Measurements from ENCODE around the gene BHLHA9. TPM values are rescaled to one million over a fixed set of nuclear protein-coding genes. Genes with fewer than 3 reads are reported as not detected.

BHLHA9 gene
- not detected for polyA plus RNA-seq

- H3K27ac Mint-ChIP-seq: peak within 1 kb of the TSS in 2 of 3 donors; percentile 57 to 71
- H3K4me3 Mint-ChIP-seq: peak within 1 kb of the TSS; percentile 16 to 96 (median 86)
- H3K27me3 Mint-ChIP-seq: peaks cover 15% of the 10 kb centered on the region
- no peaks in the 10 kb centered on the region for H3K9me3 Mint-ChIP-seq
- peaks cover 14 to 16% (median 14%) of the 10 kb centered on the region in 3 donors for H3K4me1 Mint-ChIP-seq
- H3K36me3 Mint-ChIP-seq: no peaks in the 10 kb centered on the region
Measured at GRCh38 chr17:1270210-1271029, at the start of gene BHLHA9. Gene BHLHA9 (plus strand): TSS chr17:1270444. CDS start chr17:1270564, 120 bp downstream.

- H3K4me3 Mint-ChIP-seq: peak overlapping the region in 2 of 4 donors; percentile 15 to 65
- H3K4me1 Mint-ChIP-seq: peaks cover 17 to 32% (median 31%) of the 10 kb centered on the region in 3 donors
- peaks cover 3% of the 10 kb centered on the region for H3K36me3 Mint-ChIP-seq
- H3K9me3 Mint-ChIP-seq: no peaks in the 10 kb centered on the region
- no peak overlapping the region for H3K27ac Mint-ChIP-seq
- H3K27me3 Mint-ChIP-seq: peaks cover 2% of the 10 kb centered on the region
Measured at GRCh38 chr17:1221209-1221608, 49.0 kb upstream of the BHLHA9 start.

- peaks cover 3% of the 10 kb centered on the region for H3K36me3 Mint-ChIP-seq
- peaks cover 16 to 27% (median 27%) of the 10 kb centered on the region in 3 donors for H3K4me1 Mint-ChIP-seq
- H3K4me3 Mint-ChIP-seq: no peak overlapping the region
- no peaks in the 10 kb centered on the region for H3K27me3 Mint-ChIP-seq
- no peaks in the 10 kb centered on the region for H3K9me3 Mint-ChIP-seq
- H3K27ac Mint-ChIP-seq: no peak overlapping the region
Measured at GRCh38 chr17:1222321-1222720, 47.9 kb upstream of the BHLHA9 start.

GRCh38 chr17:1223662-1224061 is 46.6 kb upstream of the BHLHA9 start:
- H3K27ac Mint-ChIP-seq: peak overlapping the region in 1 of 3 donors; percentile 33
- peaks cover 26 to 33% (median 32%) of the 10 kb centered on the region in 3 donors for H3K4me1 Mint-ChIP-seq
- peaks cover 3% of the 10 kb centered on the region for H3K36me3 Mint-ChIP-seq

GRCh38 chr17:1224330-1224729 is 45.9 kb upstream of the BHLHA9 start:
- Mint-ChIP-seq H3K36me3 (peaks cover 3% of the 10 kb centered on the region), H3K27ac (peak overlapping the region in 1 of 3 donors; percentile 80), H3K27me3 (peaks cover 2% of the 10 kb centered on the region), H3K4me3 (peak overlapping the region in 1 of 4 donors; percentile 7), H3K9me3 (no peaks in the 10 kb centered on the region), H3K4me1 (peaks cover 26 to 33% (median 30%) of the 10 kb centered on the region in 3 donors)

More at GRCh38 chr17:1223662-1224061, 46.6 kb upstream of the BHLHA9 start:
- no peaks in the 10 kb centered on the region for H3K9me3 Mint-ChIP-seq
- peak overlapping the region in 1 of 4 donors; percentile 7 for H3K4me3 Mint-ChIP-seq
- H3K27me3 Mint-ChIP-seq: peaks cover 2% of the 10 kb centered on the region

GRCh38 chr17:1226308-1226707 is 43.9 kb upstream of the BHLHA9 start:
- H3K4me3 Mint-ChIP-seq: peak overlapping the region in 1 of 4 donors; percentile 97
- peaks cover 3% of the 10 kb centered on the region for H3K36me3 Mint-ChIP-seq
- no peak overlapping the region for H3K27ac Mint-ChIP-seq
- peaks cover 24 to 27% (median 27%) of the 10 kb centered on the region in 3 donors for H3K4me1 Mint-ChIP-seq
- H3K27me3 Mint-ChIP-seq: peaks cover 2% of the 10 kb centered on the region
- no peaks in the 10 kb centered on the region for H3K9me3 Mint-ChIP-seq

GRCh38 chr17:1227365-1227764 is 42.9 kb upstream of the BHLHA9 start:
- peak overlapping the region; percentile 60 to 97 (median 90) for H3K4me3 Mint-ChIP-seq
- peak overlapping the region in 2 of 3 donors; percentile 50 to 92 for H3K27ac Mint-ChIP-seq
- peaks cover 3% of the 10 kb centered on the region for H3K36me3 Mint-ChIP-seq
- H3K9me3 Mint-ChIP-seq: no peaks in the 10 kb centered on the region
- peaks cover 19 to 33% (median 27%) of the 10 kb centered on the region in 3 donors for H3K4me1 Mint-ChIP-seq
- H3K27me3 Mint-ChIP-seq: peaks cover 3% of the 10 kb centered on the region

GRCh38 chr17:1227917-1228780 is 42.1 kb upstream of the BHLHA9 start:
- no peaks in the 10 kb centered on the region for H3K9me3 Mint-ChIP-seq
- H3K27me3 Mint-ChIP-seq: peaks cover 3% of the 10 kb centered on the region
- peak overlapping the region; percentile 88 to 98 (median 94) for H3K4me3 Mint-ChIP-seq
- H3K4me1 Mint-ChIP-seq: peaks cover 19 to 31% (median 26%) of the 10 kb centered on the region in 3 donors
- peak overlapping the region; percentile 50 to 94 (median 92) for H3K27ac Mint-ChIP-seq
- peaks cover 3% of the 10 kb centered on the region for H3K36me3 Mint-ChIP-seq

- H3K4me3 Mint-ChIP-seq: peak overlapping the region; percentile 88 to 98 (median 94)
Measured at GRCh38 chr17:1228781-1229348, 41.4 kb upstream of the BHLHA9 start.

GRCh38 chr17:1229349-1229899 is 40.8 kb upstream of the BHLHA9 start:
- Mint-ChIP-seq H3K27me3 (peaks cover 6% of the 10 kb centered on the region), H3K9me3 (no peaks in the 10 kb centered on the region), H3K36me3 (peaks cover 2% of the 10 kb centered on the region), H3K4me1 (peaks cover 19 to 26% (median 25%) of the 10 kb centered on the region in 3 donors), H3K27ac (peak overlapping the region in 2 of 3 donors; percentile 76 to 88), H3K4me3 (peak overlapping the region; percentile 82 to 95 (median 92))

More at GRCh38 chr17:1228781-1229348, 41.4 kb upstream of the BHLHA9 start:
- peaks cover 2% of the 10 kb centered on the region for H3K36me3 Mint-ChIP-seq
- peak overlapping the region in 2 of 3 donors; percentile 50 to 92 for H3K27ac Mint-ChIP-seq
- H3K27me3 Mint-ChIP-seq: peaks cover 3% of the 10 kb centered on the region
- H3K9me3 Mint-ChIP-seq: no peaks in the 10 kb centered on the region
- H3K4me1 Mint-ChIP-seq: peaks cover 19 to 26% (median 23%) of the 10 kb centered on the region in 3 donors

GRCh38 chr17:1229900-1230501 is 40.2 kb upstream of the BHLHA9 start:
- H3K4me1 Mint-ChIP-seq: peaks cover 19 to 26% (median 25%) of the 10 kb centered on the region in 3 donors
- peaks cover 2% of the 10 kb centered on the region for H3K36me3 Mint-ChIP-seq
- peak overlapping the region; percentile 76 to 94 (median 88) for H3K27ac Mint-ChIP-seq
- H3K27me3 Mint-ChIP-seq: peaks cover 6% of the 10 kb centered on the region
- H3K4me3 Mint-ChIP-seq: peak overlapping the region; percentile 89 to 98 (median 95)
- no peaks in the 10 kb centered on the region for H3K9me3 Mint-ChIP-seq

GRCh38 chr17:1231456-1231855 is 38.8 kb upstream of the BHLHA9 start:
- peaks cover 19 to 26% (median 19%) of the 10 kb centered on the region in 3 donors for H3K4me1 Mint-ChIP-seq
- H3K27ac Mint-ChIP-seq: peak overlapping the region; percentile 59 to 89 (median 62)
- H3K27me3 Mint-ChIP-seq: peaks cover 6% of the 10 kb centered on the region
- peaks cover 2% of the 10 kb centered on the region for H3K36me3 Mint-ChIP-seq
- H3K4me3 Mint-ChIP-seq: peak overlapping the region in 3 of 4 donors; percentile 12 to 86 (median 78)
- H3K9me3 Mint-ChIP-seq: no peaks in the 10 kb centered on the region

GRCh38 chr17:1232331-1232730 is 37.9 kb upstream of the BHLHA9 start:
- Mint-ChIP-seq H3K27ac (peak overlapping the region in 2 of 3 donors; percentile 21 to 62), H3K27me3 (peaks cover 6% of the 10 kb centered on the region), H3K4me1 (peaks cover 12 to 20% (median 14%) of the 10 kb centered on the region in 3 donors), H3K9me3 (no peaks in the 10 kb centered on the region), H3K36me3 (peaks cover 2% of the 10 kb centered on the region), H3K4me3 (peak overlapping the region in 1 of 4 donors; percentile 86)

- Mint-ChIP-seq H3K36me3 (peaks cover 2% of the 10 kb centered on the region), H3K4me3 (peak overlapping the region in 1 of 4 donors; percentile 86), H3K9me3 (no peaks in the 10 kb centered on the region), H3K4me1 (peaks cover 7 to 16% (median 9%) of the 10 kb centered on the region in 3 donors), H3K27ac (peak overlapping the region in 1 of 3 donors; percentile 62), H3K27me3 (peaks cover 4% of the 10 kb centered on the region)
Measured at GRCh38 chr17:1232786-1233185, 37.5 kb upstream of the BHLHA9 start.

Measured in IgD-negative memory B cell (primary cell).